ENCODE data around the gene ESYT2.
A peak's percentile ranks its signal among the peaks of the same experiment; 100 is the strongest.
"Not testable (repeated sequence)": the region's sequence is repeated elsewhere in the genome, so short reads cannot be mapped to it uniquely, and the experiment has no call there.

Gene ESYT2

DNA sequence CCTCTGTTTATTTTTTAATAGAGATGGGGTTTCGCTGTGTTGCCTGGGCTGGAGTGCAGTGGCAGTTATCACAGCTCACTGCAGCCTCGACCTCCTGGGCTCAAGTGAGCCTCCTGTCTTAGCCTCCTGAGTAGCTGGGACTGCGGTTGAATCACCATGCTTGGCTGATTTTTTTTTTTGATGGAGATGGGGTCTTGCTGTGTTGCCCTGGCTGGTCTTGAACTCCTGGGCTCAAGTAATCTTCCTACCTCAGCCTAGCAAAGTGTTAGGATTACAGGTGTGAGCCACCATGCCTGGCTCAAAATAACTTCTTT, 35.2 kb upstream of the ESYT2 start:
- no peak for FAIRE-seq

GRCh38 chr7:158863611-158864506, 34.5 kb upstream of the ESYT2 start:
- TF ChIP-seq TAF1 (IDR thresholded peaks at IDR 0.05; ENCODE audit: borderline replicate concordance, low read depth, low read length) (no peak), POLR2AphosphoS5 (IDR thresholded peaks at IDR 0.05; ENCODE audit: low read depth, low read length) (no peak), POLR2A (IDR thresholded peaks at IDR 0.05; ENCODE audit: low read depth, low read length) (no peak; the same call in 1 of the 2 replicates)
- DNase-seq (ENCODE audit: insufficient read length) (peak; percentile 44), FAIRE-seq (peak; percentile 73)

More for the DNA sequence above, 35.2 kb upstream of the ESYT2 start:
- DNase-seq (ENCODE audit: insufficient read length), result no peak
- no peak for TF ChIP-seq TAF1 (IDR thresholded peaks at IDR 0.05; ENCODE audit: borderline replicate concordance, low read depth, low read length)
- TF ChIP-seq POLR2A (IDR thresholded peaks at IDR 0.05; ENCODE audit: low read depth, low read length), result no peak
- TF ChIP-seq POLR2AphosphoS5 (IDR thresholded peaks at IDR 0.05; ENCODE audit: low read depth, low read length), result no peak

- DNase-seq (ENCODE audit: insufficient read length), result peak; percentile 39
- not testable (repeated sequence) for FAIRE-seq
These were observed 33.8 kb upstream of the ESYT2 start for GRCh38 chr7:158862985-158863610.

- FAIRE-seq, result no peak
- TF ChIP-seq POLR2AphosphoS5 (IDR thresholded peaks at IDR 0.05; ENCODE audit: low read depth, low read length) (no peak), POLR2A (IDR thresholded peaks at IDR 0.05; ENCODE audit: low read depth, low read length) (no peak), TAF1 (IDR thresholded peaks at IDR 0.05; ENCODE audit: borderline replicate concordance, low read depth, low read length) (no peak)
- no peak for DNase-seq (ENCODE audit: insufficient read length)
These were observed 32.8 kb upstream of the ESYT2 start for GRCh38 chr7:158861936-158862704.

DNA sequence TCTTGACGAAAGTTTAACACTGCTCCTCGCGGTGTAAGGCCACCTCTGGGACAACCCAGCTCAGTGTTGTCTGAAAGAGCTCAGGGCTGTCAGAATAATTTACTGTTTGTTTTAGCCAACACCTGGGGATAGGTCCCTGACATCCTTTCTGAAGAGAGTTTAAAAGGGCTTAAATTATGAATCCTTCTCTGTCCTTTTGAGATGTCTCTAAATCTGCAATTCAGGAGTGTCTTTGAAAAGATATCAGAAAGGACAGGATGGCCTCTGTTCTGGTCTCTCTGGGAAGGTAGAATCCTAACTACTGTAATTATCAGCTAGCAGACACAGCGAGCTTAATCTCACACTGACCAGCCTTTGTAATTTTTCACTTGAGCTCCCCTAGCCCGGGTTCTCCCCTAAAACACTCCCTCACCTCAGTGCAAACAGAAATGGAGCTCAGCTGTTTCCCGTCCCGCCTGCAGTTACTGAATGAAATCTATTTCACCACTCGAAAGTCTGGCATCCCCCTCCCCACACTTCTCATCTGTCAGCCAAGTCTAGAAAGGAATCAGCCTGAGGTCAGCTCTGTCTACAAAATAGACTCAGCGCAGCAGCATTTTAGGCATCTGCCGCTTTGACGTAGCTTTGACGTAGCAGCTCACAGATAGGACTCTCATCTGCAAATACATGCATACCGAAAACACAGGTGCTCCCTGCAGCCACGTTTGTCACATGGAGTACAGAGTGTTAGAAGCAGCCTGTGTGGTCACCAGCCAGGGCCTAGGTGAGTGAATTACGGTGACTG, 31.9 kb upstream of the ESYT2 start:
- FAIRE-seq (no peak), DNase-seq (ENCODE audit: insufficient read length) (no peak)
- TF ChIP-seq POLR2AphosphoS5 (IDR thresholded peaks at IDR 0.05; ENCODE audit: low read depth, low read length) (no peak), POLR2A (IDR thresholded peaks at IDR 0.05; ENCODE audit: low read depth, low read length) (no peak)

DNA sequence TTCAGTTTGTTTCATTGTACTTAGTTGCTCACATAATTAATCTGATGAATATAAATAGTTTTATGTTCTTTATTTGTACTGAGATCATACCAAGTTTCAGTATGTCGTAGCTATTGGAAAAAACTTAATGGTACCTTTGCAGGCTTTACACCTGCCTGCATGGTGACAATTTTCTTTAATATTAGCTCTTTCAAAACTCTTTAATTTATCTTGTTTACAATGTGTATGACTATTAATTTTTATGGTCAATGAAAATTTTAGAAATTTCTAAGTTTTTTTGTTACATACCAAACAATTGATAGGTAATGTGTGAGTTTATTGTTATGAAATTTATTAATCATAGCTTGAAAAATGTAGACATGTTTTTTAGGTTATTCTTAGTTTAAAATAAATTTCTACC, 31.1 kb upstream of the ESYT2 start:
- TF ChIP-seq POLR2A (IDR thresholded peaks at IDR 0.05; ENCODE audit: low read depth, low read length) (no peak), POLR2AphosphoS5 (IDR thresholded peaks at IDR 0.05; ENCODE audit: low read depth, low read length) (no peak)
- DNase-seq (ENCODE audit: insufficient read length) (no peak), FAIRE-seq (no peak)

DNA sequence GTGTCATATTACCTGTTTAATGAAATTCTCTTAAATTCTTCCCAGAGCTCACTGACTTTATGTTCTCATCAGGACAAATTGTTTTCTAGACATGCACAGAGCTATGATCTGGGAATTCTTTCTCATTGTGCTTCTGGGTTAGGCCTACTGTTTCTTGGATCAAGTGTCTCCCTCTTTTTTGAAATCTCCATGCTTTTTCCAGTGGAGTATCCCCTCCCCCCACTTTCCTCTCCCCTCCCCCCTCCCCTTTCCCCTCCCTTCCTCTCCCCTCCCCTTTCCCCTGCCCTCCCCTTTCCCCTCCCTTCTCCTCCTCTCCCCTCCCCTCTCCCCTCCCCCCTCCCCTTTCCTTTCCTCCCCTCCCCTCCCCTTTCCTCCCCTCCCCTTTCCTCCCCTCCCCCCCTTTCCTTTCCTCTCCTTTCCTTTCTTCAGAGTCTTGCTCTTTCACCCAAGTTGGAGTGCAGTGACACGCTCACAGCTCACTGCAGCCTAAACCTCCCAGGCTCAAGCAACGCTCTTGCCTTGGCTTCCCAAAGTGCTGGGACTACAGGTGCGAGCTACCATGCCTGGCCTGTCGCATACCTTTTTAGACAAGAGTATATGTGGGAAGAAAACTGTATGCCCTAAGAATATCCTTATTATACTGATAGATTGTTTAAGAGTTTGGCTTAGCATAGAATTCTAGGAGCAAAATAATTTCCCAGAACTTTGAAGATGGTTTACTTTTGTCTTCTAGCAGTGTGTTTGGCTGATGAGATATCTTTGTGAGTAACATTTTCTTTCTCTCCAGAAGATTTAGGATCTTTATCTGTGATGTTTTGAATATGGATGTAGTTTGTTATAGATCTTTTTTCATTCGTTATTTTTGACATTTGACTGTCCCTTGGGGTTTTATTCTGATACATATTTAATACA, 29.5 kb upstream of the ESYT2 start:
- FAIRE-seq (no peak), DNase-seq (ENCODE audit: insufficient read length) (no peak)
- TF ChIP-seq POLR2A (IDR thresholded peaks at IDR 0.05; ENCODE audit: low read depth, low read length), result no peak
- no peak for TF ChIP-seq POLR2AphosphoS5 (IDR thresholded peaks at IDR 0.05; ENCODE audit: low read depth, low read length)
- no peak for TF ChIP-seq TAF1 (IDR thresholded peaks at IDR 0.05; ENCODE audit: borderline replicate concordance, low read depth, low read length)

DNA sequence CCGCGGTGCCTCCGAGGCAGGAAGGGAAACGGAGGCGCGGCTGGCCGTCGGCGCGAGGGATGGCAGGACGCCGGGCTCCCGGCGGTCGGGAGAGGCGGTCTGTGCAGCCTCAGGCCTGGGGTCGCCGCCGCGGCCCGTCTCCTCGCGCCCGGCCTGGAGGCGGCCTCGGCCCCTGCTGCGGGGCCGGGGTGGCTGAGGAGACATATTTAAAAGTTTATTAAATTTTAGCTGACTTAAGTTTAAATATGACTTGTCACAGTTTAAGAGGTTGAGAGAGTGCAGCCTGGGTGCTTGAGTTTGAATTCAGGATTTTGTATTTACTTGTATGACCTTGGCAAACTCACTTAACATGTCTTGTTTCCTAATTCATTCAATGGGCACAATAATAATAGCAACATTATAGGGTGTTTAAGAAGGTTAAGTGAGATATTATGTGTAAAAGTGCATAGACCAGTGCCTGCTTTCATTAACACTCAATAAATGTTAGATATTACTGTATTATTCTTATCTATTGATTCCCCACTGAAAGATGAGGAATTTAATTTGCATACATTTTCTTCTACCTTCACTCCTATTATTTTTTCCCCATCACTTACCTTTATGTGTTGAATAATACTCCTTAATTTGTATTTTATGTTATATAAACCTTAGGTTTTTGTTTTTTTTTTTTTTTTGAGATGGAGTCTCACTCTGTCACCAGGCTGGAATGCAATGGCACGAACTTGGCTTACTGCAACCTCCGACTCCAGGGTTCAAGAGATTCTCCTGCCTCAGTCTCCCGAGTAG, 27.8 kb upstream of the ESYT2 start:
- TF ChIP-seq POLR2A (IDR thresholded peaks at IDR 0.05; ENCODE audit: low read depth, low read length), result no peak
- TF ChIP-seq TAF1 (IDR thresholded peaks at IDR 0.05; ENCODE audit: borderline replicate concordance, low read depth, low read length), result no peak
- TF ChIP-seq POLR2AphosphoS5 (IDR thresholded peaks at IDR 0.05; ENCODE audit: low read depth, low read length), result no peak
- FAIRE-seq (no peak), DNase-seq (ENCODE audit: insufficient read length) (no peak)

DNA sequence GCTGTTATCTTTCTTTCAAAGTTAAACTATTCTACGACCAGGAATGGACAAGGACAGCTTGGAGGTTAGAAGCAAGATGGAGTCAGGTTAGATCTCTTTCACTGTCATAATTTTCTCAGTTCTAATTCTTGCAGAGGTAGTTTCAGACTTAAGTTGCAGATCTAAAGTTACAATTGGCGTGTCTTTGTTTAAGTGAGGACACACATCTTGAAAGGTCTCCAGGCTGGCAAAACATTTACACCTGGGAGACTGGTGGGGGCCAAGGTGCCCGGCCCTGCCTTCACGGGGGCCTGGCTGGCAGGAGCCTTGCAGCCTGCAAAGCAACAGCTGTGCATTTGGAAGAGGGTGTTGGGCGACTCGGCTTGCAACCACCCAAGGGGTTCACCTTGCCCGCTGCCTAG, 25.4 kb upstream of the ESYT2 start:
- FAIRE-seq, result no peak
- no peak for TF ChIP-seq POLR2AphosphoS5 (IDR thresholded peaks at IDR 0.05; ENCODE audit: low read depth, low read length)
- no peak for TF ChIP-seq TAF1 (IDR thresholded peaks at IDR 0.05; ENCODE audit: borderline replicate concordance, low read depth, low read length)
- no peak for TF ChIP-seq POLR2A (IDR thresholded peaks at IDR 0.05; ENCODE audit: low read depth, low read length)
- no peak for DNase-seq (ENCODE audit: insufficient read length)

GRCh38 chr7:158850545-158851102, 21.3 kb upstream of the ESYT2 start:
- DNase-seq (ENCODE audit: insufficient read length), result no peak
- no peak for FAIRE-seq
- TF ChIP-seq POLR2AphosphoS5 (IDR thresholded peaks at IDR 0.05; ENCODE audit: low read depth, low read length), result no peak
- no peak for TF ChIP-seq TAF1 (IDR thresholded peaks at IDR 0.05; ENCODE audit: borderline replicate concordance, low read depth, low read length)
